BJ (cell line): ENCODE measurements around the gene ALCAM. TPM values are rescaled to one million over a fixed set of nuclear protein-coding genes. Genes with fewer than 3 reads are reported as not detected.
A peak's percentile ranks its signal among the peaks of the same experiment; 100 is the strongest.
"Not testable (repeated sequence)": the region's sequence is repeated elsewhere in the genome, so short reads cannot be mapped to it uniquely, and the experiment has no call there.

Experiments used
- CTCF ChIA-PET: fragments of 350-600 bp; formaldehyde crosslinking; extraction: SDS; loops from one replicate; lab custom pipeline; 2021; ENCODE audit warnings: antibody characterized with exemption, inconsistent platforms; lab: Yijun Ruan, JAX
- POLR2A ChIA-PET: fragments of 300-600 bp; sonication (Branson Sonifier 250); formaldehyde crosslinking; extraction: SDS; loops from one replicate; lab custom pipeline; 2021; ENCODE audit warnings: antibody characterized with exemption; lab: Charles Lee
- DNase-seq: peaks from one replicate; pipeline ENCODE4 v3.0.0-alpha.2; 2011; ENCODE audit warnings: low read depth
- H3K27me3 ChIP-seq: 2 replicates; pipeline ENCODE4 v1.6.0; 2011; ENCODE audit warnings: low read length; ENCODE audit not compliant: control insufficient read depth, insufficient read depth
- H3K36me3 ChIP-seq: 2 replicates; pipeline ENCODE4 v1.5.1; 2011; ENCODE audit warnings: low read length; ENCODE audit not compliant: control insufficient read depth, insufficient read depth
- H3K4me3 ChIP-seq: 2 replicates; pipeline ENCODE4 v1.5.1; 2011; ENCODE audit warnings: low read depth, mild to moderate bottlenecking, control low read depth, low read length
- polyA plus RNA-seq: library from polyadenylated mRNA; depleted of rRNA; stranded (reverse); fragments of >200 nt; gene quantifications from 2 replicates; pipeline ENCODE4 v1.2.3, GENCODE V29; 2011
- TF ChIP-seq, protein P1 (sequence below): IDR thresholded peaks from 2 replicates; pipeline ENCODE4 v1.5.1; 2011; ENCODE audit warnings: low read depth, mild to moderate bottlenecking, control low read depth, inconsistent platforms, low read length, moderate library complexity; ENCODE audit not compliant: insufficient read depth

ALCAM gene
- polyA plus RNA-seq, 1 experiment = 89.5 TPM

DNA sequence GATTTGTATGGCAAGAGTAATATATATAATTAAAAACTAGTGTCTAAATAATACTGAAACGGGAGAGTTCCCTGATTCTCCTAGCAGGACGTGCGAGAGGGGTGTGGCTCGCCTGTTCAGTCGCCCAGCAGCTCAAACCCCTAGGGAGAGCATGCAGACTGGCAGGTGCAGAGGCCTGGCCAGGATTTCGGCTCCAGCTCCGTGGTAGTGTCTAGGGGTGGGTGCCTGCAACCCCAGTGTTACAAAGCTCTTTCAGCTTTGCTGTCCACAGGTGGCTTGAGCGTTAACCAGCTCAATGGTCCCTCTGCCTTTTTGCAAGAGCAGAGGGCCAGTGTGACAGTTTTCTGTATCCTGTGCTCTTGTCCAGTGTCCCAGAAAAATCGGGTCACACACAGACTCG lies 226.6 kb downstream of the ALCAM start:
- no peaks in the 10 kb centered on the region for H3K27me3 ChIP-seq
- CTCF ChIA-PET = no interaction called here
- POLR2A ChIA-PET = no interaction called here
- TF ChIP-seq, protein P1, sequence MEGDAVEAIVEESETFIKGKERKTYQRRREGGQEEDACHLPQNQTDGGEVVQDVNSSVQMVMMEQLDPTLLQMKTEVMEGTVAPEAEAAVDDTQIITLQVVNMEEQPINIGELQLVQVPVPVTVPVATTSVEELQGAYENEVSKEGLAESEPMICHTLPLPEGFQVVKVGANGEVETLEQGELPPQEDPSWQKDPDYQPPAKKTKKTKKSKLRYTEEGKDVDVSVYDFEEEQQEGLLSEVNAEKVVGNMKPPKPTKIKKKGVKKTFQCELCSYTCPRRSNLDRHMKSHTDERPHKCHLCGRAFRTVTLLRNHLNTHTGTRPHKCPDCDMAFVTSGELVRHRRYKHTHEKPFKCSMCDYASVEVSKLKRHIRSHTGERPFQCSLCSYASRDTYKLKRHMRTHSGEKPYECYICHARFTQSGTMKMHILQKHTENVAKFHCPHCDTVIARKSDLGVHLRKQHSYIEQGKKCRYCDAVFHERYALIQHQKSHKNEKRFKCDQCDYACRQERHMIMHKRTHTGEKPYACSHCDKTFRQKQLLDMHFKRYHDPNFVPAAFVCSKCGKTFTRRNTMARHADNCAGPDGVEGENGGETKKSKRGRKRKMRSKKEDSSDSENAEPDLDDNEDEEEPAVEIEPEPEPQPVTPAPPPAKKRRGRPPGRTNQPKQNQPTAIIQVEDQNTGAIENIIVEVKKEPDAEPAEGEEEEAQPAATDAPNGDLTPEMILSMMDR = no peak
- no peaks in the 10 kb centered on the region for H3K36me3 ChIP-seq
- no peak for DNase-seq
- no peak overlapping the region for H3K4me3 ChIP-seq

- Histone ChIP-seq H3K4me3 (no peak overlapping the region), H3K27me3 (no peaks in the 10 kb centered on the region), H3K36me3 (no peaks in the 10 kb centered on the region)
- DNase-seq = no peak
- TF ChIP-seq, protein P1 = no peak
- ChIA-PET POLR2A (no interaction called here), CTCF (no interaction called here)
These were observed 227.5 kb downstream of the ALCAM start for GRCh38 chr3:105594219-105594618.

- DNase-seq = peak; percentile 53
- ChIA-PET CTCF (no interaction called here), POLR2A (no interaction called here)
- no peak overlapping the region for H3K4me3 ChIP-seq
- H3K36me3 ChIP-seq = no peaks in the 10 kb centered on the region
- TF ChIP-seq, protein P1 = no peak
- H3K27me3 ChIP-seq = no peaks in the 10 kb centered on the region
These were observed 231.5 kb downstream of the ALCAM start for GRCh38 chr3:105598042-105598796.

- Histone ChIP-seq H3K27me3 (no peaks in the 10 kb centered on the region), H3K36me3 (no peaks in the 10 kb centered on the region), H3K4me3 (no peak overlapping the region)
- no peak for DNase-seq
- ChIA-PET POLR2A (no interaction called here), CTCF (no interaction called here)
- TF ChIP-seq, protein P1 = no peak
These were observed 232.6 kb downstream of the ALCAM start for GRCh38 chr3:105599350-105599749.

- POLR2A ChIA-PET, H3K36me3 ChIP-seq, H3K27me3 ChIP-seq, DNase-seq, H3K4me3 ChIP-seq: not testable (repeated sequence)
- CTCF ChIA-PET = interaction anchor here (1.2 kb wide), 1 partner anchor 14 kb away, joined by 3 read pairs; no protein-coding TSS in a partner anchor
These were observed 235.0 kb downstream of the ALCAM start for GRCh38 chr3:105601756-105602155.

DNA sequence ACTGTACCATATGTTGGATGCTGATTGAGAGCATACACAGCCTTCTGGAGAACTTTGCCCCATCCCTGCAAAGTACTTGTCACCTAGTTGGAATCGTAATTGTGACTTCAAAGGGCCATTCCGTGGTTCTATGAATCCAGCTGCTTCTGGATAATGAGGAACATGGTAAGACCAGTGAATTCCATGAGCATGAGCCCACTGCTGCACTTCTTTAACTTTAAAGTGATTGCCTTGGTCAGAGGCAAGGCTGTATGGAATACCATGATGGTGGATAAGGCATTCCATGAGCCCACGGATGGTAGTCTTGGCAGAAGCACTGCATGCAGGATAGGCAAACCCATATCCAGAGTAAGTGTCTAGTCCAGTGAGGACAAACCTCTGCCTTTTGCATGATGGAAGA lies 235.6 kb downstream of the ALCAM start:
- H3K36me3 ChIP-seq, H3K27me3 ChIP-seq, H3K4me3 ChIP-seq, DNase-seq, POLR2A ChIA-PET: not testable (repeated sequence)
- CTCF ChIA-PET = interaction anchor here (1.2 kb wide), 1 partner anchor 13 kb away, joined by 3 read pairs; no protein-coding TSS in a partner anchor

GRCh38 chr3:105603516-105603915 lies 236.8 kb downstream of the ALCAM start:
- DNase-seq, CTCF ChIA-PET, H3K4me3 ChIP-seq, POLR2A ChIA-PET, H3K36me3 ChIP-seq, H3K27me3 ChIP-seq: not testable (repeated sequence)
